GM23248 (cell line): ENCODE results near the gene COPS9.

Experiments
- EZH2 ChIP-seq: fragments of 200-600 bp; sonication (generic); IDR thresholded peaks from 2 replicates; pipeline ENCODE4 v1.6.1; 2018; ENCODE audit warnings: antibody characterized with exemption, mild to moderate bottlenecking; ENCODE audit not compliant: insufficient read depth, poor library complexity, severe bottlenecking
- EZH2phosphoT487 ChIP-seq: fragments of 200-600 bp; sonication (generic); IDR thresholded peaks from 2 replicates; pipeline ENCODE4 v1.6.1; 2018; ENCODE audit warnings: antibody characterized with exemption, moderate library complexity, mild to moderate bottlenecking, low read depth; ENCODE audit not compliant: insufficient read depth

DNA sequence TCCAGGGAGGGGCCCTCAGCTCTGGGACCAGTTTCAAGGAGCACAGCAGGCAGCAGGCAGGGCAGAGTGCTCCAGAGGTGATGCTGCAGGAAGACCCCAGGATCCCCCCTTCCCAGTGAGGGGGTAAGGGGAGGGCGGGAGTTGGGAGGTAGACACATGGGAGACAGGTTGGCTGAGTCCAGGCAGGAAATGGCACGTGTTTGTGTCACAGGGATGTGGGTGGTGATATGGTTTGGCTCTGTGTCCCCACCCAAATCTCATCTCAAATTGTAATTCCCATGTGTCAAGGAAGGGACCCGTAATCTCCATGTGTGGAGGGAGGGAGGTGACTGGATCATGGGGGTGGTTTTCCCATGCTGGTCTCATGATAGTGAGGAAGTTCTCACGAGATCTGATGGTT lies 29.6 kb upstream of the COPS9 start:
- TF ChIP-seq EZH2: no peak
- no peak for TF ChIP-seq EZH2phosphoT487
